Stimulated activated CD8-positive, alpha-beta memory T cell treated with anti-CD3 and anti-CD28 coated beads, Interleukin-15, amount 100 ng/mL, for 24 hours (primary cell): ENCODE results near the gene IL32.

ENCODE experiments used
- DNase-seq: peaks from one replicate; pipeline ENCODE4 v3.0.0-alpha.2; 2020; ENCODE audit warnings: low read depth

IL32 gene

GRCh38 chr16:3089717-3090592, 24.5 kb downstream of the IL32 start:
- DNase-seq, result no peak

DNA sequence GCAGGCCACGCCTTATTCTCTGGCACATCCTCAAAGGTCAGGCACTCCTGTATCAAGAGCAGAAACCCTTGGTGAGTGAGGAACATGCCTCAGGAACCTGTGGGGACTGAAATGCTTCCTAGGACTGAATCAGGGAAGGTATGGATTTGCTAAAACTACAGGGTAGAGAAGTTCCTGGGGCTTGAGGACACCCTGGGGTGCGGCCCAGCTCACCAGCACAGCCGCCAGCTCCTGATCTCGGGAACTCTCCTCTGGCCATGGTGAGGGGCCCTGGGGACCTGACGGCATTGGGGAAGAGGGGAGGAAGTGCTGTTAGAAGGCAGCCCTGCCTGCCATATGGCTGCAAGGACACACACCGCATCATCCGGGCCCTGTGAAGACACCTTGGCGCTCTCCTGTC, 26.1 kb downstream of the IL32 start:
- DNase-seq, result no peak

DNA sequence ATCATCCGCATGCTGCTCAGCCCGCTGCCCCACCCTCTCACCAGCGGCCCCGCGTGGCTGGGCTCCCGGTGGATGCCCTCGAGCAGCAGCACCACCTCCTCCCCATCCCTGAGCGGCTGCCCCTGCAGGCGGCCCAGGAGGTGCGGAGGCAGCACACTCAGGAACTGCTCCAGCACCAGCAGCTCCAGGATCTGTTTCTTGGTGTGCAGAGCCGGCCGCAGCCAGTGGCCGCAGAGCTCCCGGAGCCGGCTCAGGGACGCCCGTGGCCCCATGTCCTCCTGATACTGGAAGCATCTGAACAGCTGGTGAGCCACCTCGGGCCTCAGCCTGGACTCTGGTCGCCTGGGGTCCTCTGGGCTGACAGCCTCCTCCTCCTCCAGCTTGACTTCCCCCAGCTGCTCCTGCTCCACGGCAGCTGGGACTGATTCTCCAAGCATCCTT, 27.1 kb downstream of the IL32 start:
- no peak for DNase-seq

GRCh38 chr16:3094289-3095027, 29.0 kb downstream of the IL32 start:
- no peak for DNase-seq

GRCh38 chr16:3095869-3096268, 30.4 kb downstream of the IL32 start:
- no peak for DNase-seq

DNA sequence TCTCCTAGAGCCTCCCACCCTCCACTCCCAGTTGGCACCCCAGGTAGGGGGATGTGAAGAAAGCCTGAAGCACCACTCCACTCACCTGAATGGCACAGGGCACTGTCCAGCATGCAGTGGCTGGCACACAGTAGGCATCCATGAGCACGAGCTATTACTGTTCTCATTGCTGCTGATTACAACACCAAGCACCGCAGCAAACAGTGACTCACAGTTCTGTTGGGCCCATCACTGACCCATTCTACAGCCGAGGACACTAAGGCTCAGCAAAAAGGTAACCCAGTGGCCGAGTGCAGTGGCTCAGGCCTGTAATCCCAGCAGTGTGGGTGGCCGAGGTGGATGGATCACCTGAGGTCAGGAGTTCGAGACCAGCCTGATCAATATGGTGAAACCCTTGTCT, 30.9 kb downstream of the IL32 start:
- DNase-seq, result no peak

DNA sequence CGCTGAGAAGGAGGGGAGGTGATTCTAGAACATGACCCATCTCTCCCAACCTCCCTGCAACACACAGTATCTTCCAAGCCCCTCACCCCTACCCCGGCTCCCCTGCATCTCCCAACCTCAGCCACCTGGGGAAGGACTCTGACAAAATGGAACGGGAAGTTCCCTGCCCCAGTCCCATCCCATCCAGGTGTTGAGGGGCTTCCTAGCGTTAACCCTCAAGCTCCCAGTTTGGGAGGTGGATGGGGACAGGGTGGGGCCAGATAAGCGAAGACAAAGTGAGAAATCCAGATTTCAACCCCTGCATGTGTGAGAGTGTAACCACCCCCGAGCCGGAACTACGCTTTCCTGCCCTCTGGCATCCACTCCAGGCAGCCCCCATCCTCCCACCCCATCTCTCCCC, 31.8 kb downstream of the IL32 start:
- no peak for DNase-seq

GRCh38 chr16:3098459-3099394, 33.3 kb downstream of the IL32 start, which contains the start of gene ZSCAN10:
Gene ZSCAN10, minus strand, starts transcription at chr16:3099294. Its CDS starts 6,357 bp downstream, at chr16:3092937.
- no peak for DNase-seq

DNA sequence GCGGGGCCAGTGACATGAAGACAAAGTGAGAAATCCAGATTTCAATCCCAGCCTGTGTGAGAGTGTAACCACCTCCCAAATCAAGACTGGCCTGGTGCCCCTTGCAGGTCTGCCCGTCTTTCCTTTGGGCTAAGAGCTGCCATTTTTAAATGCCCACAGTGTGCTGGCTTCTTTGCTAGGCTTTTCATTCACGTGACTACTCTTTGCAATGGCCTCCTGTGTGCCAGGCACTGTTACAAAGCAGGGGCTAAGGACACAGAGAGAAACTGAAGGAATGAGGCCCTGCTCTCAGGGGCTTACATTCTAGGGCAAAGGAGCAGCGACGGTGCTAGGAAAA, 33.9 kb downstream of the IL32 start:
- no peak for DNase-seq

DNA sequence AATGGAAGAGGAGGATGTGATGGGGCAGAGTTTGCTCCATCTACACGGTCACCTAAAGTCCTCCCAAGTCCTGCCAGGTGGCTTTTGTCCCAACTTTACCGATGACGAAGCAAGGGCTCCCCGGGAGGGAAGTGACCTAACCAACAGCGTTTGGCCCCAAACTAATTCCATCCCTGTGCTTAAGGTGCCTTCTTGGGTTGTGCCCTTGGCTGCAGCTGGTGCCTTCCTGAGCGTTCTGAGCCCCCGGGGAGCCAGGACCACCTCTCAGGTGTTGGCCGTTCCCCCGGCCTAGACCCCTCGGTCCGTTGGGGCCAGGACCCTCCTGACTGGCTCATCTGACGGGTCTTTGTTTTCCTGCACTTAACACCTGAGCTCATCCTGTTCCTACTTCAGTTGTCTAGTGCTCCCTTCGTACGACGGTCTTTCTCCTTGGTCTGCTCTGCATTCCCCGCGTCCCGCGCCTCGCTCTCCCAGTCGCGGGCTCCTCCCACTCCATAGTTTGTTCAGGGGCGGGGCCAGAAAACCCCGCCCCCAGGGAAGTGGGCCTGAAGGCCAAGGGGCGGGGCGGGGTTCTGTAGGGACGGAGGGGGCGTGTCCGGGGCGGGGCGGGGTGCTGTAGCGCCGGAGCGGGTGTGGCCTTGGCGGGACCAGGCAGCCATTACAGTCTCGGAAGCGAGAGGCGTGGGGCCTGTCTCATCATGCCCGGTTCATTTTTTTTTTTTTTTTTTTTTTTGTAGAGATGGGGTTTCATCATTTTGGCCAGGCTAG, 34.5 kb downstream of the IL32 start:
- peak; percentile 89 for DNase-seq

- DNase-seq, result no peak
Measured at GRCh38 chr16:3101018-3101840, 35.8 kb downstream of the IL32 start.

GRCh38 chr16:3101841-3102470, 36.5 kb downstream of the IL32 start:
- DNase-seq, result no peak

- peak; percentile 79 for DNase-seq
Measured at GRCh38 chr16:3106205-3106928, 40.9 kb downstream of the IL32 start.

- DNase-seq, result no peak
Measured at GRCh38 chr16:3112058-3112880, 46.8 kb downstream of the IL32 start, which contains the start of gene ZNF205. Gene ZNF205, plus strand, starts transcription at chr16:3112586. Its CDS starts 845 bp downstream, at chr16:3113431.

GRCh38 chr16:3112881-3113574, 47.6 kb downstream of the IL32 start:
- DNase-seq, result no peak

GRCh38 chr16:3113765-3114479, 48.5 kb downstream of the IL32 start:
- no peak for DNase-seq

GRCh38 chr16:3115003-3115402, 49.6 kb downstream of the IL32 start:
- DNase-seq, result no peak
